ENCODE data around the gene PCDHAC1.

PCDHAC1 gene

DNA sequence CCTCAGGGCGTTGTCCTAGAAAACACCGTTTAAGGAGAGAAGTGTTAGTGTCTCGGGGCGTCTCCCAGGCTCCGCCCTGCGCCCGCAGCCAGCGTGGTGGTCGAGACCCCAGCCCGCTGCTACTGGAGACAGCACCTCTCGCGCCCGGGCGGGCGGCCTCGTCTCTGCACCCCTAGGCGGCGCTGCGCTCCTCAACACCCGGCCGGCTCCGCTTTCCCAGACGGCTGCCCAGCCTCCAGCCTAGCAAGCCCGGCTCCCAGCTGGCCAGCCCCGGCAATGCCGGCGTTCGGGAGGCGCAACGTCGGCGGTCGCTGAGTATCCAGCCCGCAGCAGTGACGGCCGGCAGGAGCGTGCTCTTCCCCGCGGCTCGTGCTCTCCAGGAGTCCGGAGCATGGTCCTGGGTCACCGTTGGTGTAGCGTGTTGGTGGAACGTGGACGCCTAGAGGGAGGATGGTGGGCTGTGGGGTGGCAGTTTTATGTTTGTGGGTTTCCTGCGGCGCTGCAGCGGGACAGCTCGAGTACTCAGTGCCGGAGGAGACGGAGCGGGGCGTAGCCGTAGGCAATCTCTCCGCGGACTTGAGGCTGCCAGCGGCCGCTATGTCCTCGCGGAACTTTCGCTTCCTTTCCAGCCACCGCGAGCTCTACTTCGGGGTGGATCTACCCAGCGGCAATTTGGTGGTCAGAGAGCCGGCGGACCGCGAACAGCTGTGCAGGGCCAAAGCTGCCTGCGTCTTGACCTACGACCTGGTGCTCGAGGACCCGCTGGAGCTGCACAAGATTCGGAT is 536 bp downstream of the PCDHAC1 start:
- Histone ChIP-seq H3K27me3 (ENCODE audit: control insufficient read depth in 1 of 2, insufficient read depth in 2 of 2, low read length in 2 of 2) (peaks cover 25 to 30% of the 10 kb centered on the region in 2 donors), H3K36me3 (ENCODE audit: control insufficient read depth in 2 of 2, insufficient read depth in 2 of 2, low read length in 2 of 2) (no peaks in the 10 kb centered on the region), H3K9ac (ENCODE audit: low read length in 2 of 2) (no peak overlapping the region), H3K4me1 (ENCODE audit: control insufficient read depth, insufficient read depth, low read length) (peaks cover 19% of the 10 kb centered on the region), H3K9me3 (ENCODE audit: control insufficient read depth in 2 of 2, low read length in 2 of 2) (no peaks in the 10 kb centered on the region), H3K4me3 (ENCODE audit: low read length in 2 of 2) (peak overlapping the region; percentile 73 to 75), H3K27ac (ENCODE audit: low read length) (no peak overlapping the region)

GRCh38 chr5:140927228-140927573 is 1.1 kb downstream of the PCDHAC1 start:
- Histone ChIP-seq H3K9ac (ENCODE audit: low read length in 2 of 2) (no peak overlapping the region), H3K9me3 (ENCODE audit: control insufficient read depth in 2 of 2, low read length in 2 of 2) (no peaks in the 10 kb centered on the region), H3K4me3 (ENCODE audit: low read length in 2 of 2) (peak overlapping the region; percentile 73 to 75), H3K27me3 (ENCODE audit: control insufficient read depth in 1 of 2, insufficient read depth in 2 of 2, low read length in 2 of 2) (peaks cover 25 to 30% of the 10 kb centered on the region in 2 donors), H3K27ac (ENCODE audit: low read length) (no peak overlapping the region), H3K36me3 (ENCODE audit: control insufficient read depth in 2 of 2, insufficient read depth in 2 of 2, low read length in 2 of 2) (no peaks in the 10 kb centered on the region), H3K4me1 (ENCODE audit: control insufficient read depth, insufficient read depth, low read length) (peaks cover 19% of the 10 kb centered on the region)

- H3K27ac ChIP-seq (ENCODE audit: low read length), result no peak overlapping the region
- H3K9ac ChIP-seq (ENCODE audit: low read length in 2 of 2), result no peak overlapping the region
- H3K9me3 ChIP-seq (ENCODE audit: control insufficient read depth in 2 of 2, low read length in 2 of 2), result peaks cover 0 to 2% of the 10 kb centered on the region in 2 donors
- H3K4me1 ChIP-seq (ENCODE audit: control insufficient read depth, insufficient read depth, low read length), result no peaks in the 10 kb centered on the region
- no peak overlapping the region for H3K4me3 ChIP-seq (ENCODE audit: low read length in 2 of 2)
- no peaks in the 10 kb centered on the region for H3K36me3 ChIP-seq (ENCODE audit: control insufficient read depth in 2 of 2, insufficient read depth in 2 of 2, low read length in 2 of 2)
- H3K27me3 ChIP-seq (ENCODE audit: control insufficient read depth in 1 of 2, insufficient read depth in 2 of 2, low read length in 2 of 2), result no peaks in the 10 kb centered on the region
Measured at GRCh38 chr5:140934964-140935606, 9.0 kb downstream of the PCDHAC1 start.

DNA sequence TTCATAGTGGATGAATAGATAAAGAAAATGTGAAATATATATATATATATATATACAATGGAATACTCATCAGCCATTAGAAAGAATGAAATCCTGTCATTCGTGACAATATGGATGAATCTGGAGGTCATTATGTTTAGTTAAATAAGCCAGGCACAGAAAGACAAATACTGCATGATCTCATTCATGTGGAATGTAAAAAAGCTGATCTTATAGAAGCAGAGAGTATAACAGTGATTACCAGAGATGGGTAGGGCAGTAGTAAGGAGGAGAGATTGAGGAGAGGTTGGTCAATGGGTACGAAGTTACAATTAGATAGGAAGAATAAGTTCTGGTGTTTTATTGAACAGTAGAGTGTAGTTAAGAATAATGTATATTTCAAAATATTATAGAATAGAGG is 20.5 kb downstream of the PCDHAC1 start:
- H3K27me3 ChIP-seq (ENCODE audit: control insufficient read depth in 1 of 2, insufficient read depth in 2 of 2, low read length in 2 of 2), result no peaks in the 10 kb centered on the region
- no peak overlapping the region for H3K27ac ChIP-seq (ENCODE audit: low read length)

GRCh38 chr5:140951636-140952035 is 25.5 kb downstream of the PCDHAC1 start:
- Histone ChIP-seq H3K27ac (ENCODE audit: low read length) (no peak overlapping the region), H3K27me3 (ENCODE audit: control insufficient read depth in 1 of 2, insufficient read depth in 2 of 2, low read length in 2 of 2) (no peaks in the 10 kb centered on the region), H3K4me1 (ENCODE audit: control insufficient read depth, insufficient read depth, low read length) (no peaks in the 10 kb centered on the region), H3K9ac (ENCODE audit: low read length in 2 of 2) (no peak overlapping the region), H3K36me3 (ENCODE audit: control insufficient read depth in 2 of 2, insufficient read depth in 2 of 2, low read length in 2 of 2) (no peaks in the 10 kb centered on the region), H3K9me3 (ENCODE audit: control insufficient read depth in 2 of 2, low read length in 2 of 2) (no peaks in the 10 kb centered on the region), H3K4me3 (ENCODE audit: low read length in 2 of 2) (no peak overlapping the region)

More for the DNA sequence above, 20.5 kb downstream of the PCDHAC1 start:
- Histone ChIP-seq H3K9me3 (ENCODE audit: control insufficient read depth in 2 of 2, low read length in 2 of 2) (peaks cover 0 to 5% of the 10 kb centered on the region in 2 donors), H3K4me1 (ENCODE audit: control insufficient read depth, insufficient read depth, low read length) (no peaks in the 10 kb centered on the region), H3K4me3 (ENCODE audit: low read length in 2 of 2) (no peak overlapping the region), H3K9ac (ENCODE audit: low read length in 2 of 2) (no peak overlapping the region), H3K36me3 (ENCODE audit: control insufficient read depth in 2 of 2, insufficient read depth in 2 of 2, low read length in 2 of 2) (no peaks in the 10 kb centered on the region)

- no peak overlapping the region for H3K4me3 ChIP-seq (ENCODE audit: low read length in 2 of 2)
- no peaks in the 10 kb centered on the region for H3K36me3 ChIP-seq (ENCODE audit: control insufficient read depth in 2 of 2, insufficient read depth in 2 of 2, low read length in 2 of 2)
- no peaks in the 10 kb centered on the region for H3K27me3 ChIP-seq (ENCODE audit: control insufficient read depth in 1 of 2, insufficient read depth in 2 of 2, low read length in 2 of 2)
- no peaks in the 10 kb centered on the region for H3K4me1 ChIP-seq (ENCODE audit: control insufficient read depth, insufficient read depth, low read length)
- H3K9ac ChIP-seq (ENCODE audit: low read length in 2 of 2), result no peak overlapping the region
- no peak overlapping the region for H3K27ac ChIP-seq (ENCODE audit: low read length)
- no peaks in the 10 kb centered on the region for H3K9me3 ChIP-seq (ENCODE audit: control insufficient read depth in 2 of 2, low read length in 2 of 2)
Measured at GRCh38 chr5:140953234-140953633, 27.1 kb downstream of the PCDHAC1 start.

- Histone ChIP-seq H3K9ac (ENCODE audit: low read length in 2 of 2) (no peak overlapping the region), H3K27ac (ENCODE audit: low read length) (no peak overlapping the region), H3K4me1 (ENCODE audit: control insufficient read depth, insufficient read depth, low read length) (peaks cover 14% of the 10 kb centered on the region), H3K36me3 (ENCODE audit: control insufficient read depth in 2 of 2, insufficient read depth in 2 of 2, low read length in 2 of 2) (no peaks in the 10 kb centered on the region), H3K4me3 (ENCODE audit: low read length in 2 of 2) (no peak overlapping the region), H3K27me3 (ENCODE audit: control insufficient read depth in 1 of 2, insufficient read depth in 2 of 2, low read length in 2 of 2) (peaks cover 4 to 7% of the 10 kb centered on the region in 2 donors), H3K9me3 (ENCODE audit: control insufficient read depth in 2 of 2, low read length in 2 of 2) (no peaks in the 10 kb centered on the region)
Measured at GRCh38 chr5:140962190-140962589, 36.1 kb downstream of the PCDHAC1 start.

DNA sequence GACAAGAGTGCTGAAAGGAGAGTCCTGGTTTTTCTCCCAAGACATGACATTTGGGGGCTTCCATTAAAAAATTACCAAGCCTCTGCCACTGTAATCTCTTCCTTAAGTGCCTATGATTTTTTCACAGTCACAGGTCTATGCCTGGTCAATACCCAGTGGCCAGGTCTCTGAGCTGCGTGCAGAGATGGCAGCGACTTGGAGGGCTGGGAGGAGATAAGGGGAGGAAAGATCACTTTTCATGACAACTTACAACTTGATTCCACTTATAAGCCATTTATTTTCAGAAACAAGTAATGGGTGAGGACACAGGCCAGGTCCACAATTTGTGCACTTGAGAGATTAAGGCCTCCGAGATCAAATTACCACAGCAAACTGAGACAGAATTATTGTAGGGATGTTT is 38.3 kb downstream of the PCDHAC1 start:
- Histone ChIP-seq H3K9me3 (ENCODE audit: control insufficient read depth in 2 of 2, low read length in 2 of 2) (no peaks in the 10 kb centered on the region), H3K9ac (ENCODE audit: low read length in 2 of 2) (no peak overlapping the region), H3K36me3 (ENCODE audit: control insufficient read depth in 2 of 2, insufficient read depth in 2 of 2, low read length in 2 of 2) (no peaks in the 10 kb centered on the region), H3K27me3 (ENCODE audit: control insufficient read depth in 1 of 2, insufficient read depth in 2 of 2, low read length in 2 of 2) (peaks cover 6 to 7% of the 10 kb centered on the region in 2 donors), H3K4me1 (ENCODE audit: control insufficient read depth, insufficient read depth, low read length) (peaks cover 17% of the 10 kb centered on the region), H3K27ac (ENCODE audit: low read length) (no peak overlapping the region), H3K4me3 (ENCODE audit: low read length in 2 of 2) (no peak overlapping the region)

DNA sequence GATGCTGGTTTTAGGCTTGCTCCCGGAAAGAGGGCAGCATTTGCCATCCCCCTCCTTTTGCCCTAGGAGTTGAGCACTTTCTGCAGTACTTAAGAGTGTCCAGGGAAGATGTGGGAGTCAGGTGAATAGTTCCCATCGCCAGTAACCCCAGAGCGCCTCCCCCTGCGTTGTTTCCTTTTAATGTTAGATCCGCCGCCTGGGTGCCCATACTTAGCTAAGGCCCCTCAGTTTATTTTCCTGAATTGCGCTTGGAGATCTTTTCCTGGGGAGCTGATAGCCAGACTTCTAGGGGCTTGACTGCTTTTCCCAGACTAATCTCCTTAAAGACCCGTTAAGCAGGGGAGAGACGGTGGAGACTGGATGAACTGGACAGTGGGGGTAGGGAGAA is 39.8 kb downstream of the PCDHAC1 start:
- Histone ChIP-seq H3K27me3 (ENCODE audit: control insufficient read depth in 1 of 2, insufficient read depth in 2 of 2, low read length in 2 of 2) (peaks cover 5 to 6% of the 10 kb centered on the region in 2 donors), H3K4me1 (ENCODE audit: control insufficient read depth, insufficient read depth, low read length) (peaks cover 17% of the 10 kb centered on the region), H3K9me3 (ENCODE audit: control insufficient read depth in 2 of 2, low read length in 2 of 2) (no peaks in the 10 kb centered on the region), H3K9ac (ENCODE audit: low read length in 2 of 2) (peak overlapping the region; percentile 56 to 60), H3K36me3 (ENCODE audit: control insufficient read depth in 2 of 2, insufficient read depth in 2 of 2, low read length in 2 of 2) (no peaks in the 10 kb centered on the region), H3K27ac (ENCODE audit: low read length) (no peak overlapping the region), H3K4me3 (ENCODE audit: low read length in 2 of 2) (peak overlapping the region; percentile 82 to 83)

DNA sequence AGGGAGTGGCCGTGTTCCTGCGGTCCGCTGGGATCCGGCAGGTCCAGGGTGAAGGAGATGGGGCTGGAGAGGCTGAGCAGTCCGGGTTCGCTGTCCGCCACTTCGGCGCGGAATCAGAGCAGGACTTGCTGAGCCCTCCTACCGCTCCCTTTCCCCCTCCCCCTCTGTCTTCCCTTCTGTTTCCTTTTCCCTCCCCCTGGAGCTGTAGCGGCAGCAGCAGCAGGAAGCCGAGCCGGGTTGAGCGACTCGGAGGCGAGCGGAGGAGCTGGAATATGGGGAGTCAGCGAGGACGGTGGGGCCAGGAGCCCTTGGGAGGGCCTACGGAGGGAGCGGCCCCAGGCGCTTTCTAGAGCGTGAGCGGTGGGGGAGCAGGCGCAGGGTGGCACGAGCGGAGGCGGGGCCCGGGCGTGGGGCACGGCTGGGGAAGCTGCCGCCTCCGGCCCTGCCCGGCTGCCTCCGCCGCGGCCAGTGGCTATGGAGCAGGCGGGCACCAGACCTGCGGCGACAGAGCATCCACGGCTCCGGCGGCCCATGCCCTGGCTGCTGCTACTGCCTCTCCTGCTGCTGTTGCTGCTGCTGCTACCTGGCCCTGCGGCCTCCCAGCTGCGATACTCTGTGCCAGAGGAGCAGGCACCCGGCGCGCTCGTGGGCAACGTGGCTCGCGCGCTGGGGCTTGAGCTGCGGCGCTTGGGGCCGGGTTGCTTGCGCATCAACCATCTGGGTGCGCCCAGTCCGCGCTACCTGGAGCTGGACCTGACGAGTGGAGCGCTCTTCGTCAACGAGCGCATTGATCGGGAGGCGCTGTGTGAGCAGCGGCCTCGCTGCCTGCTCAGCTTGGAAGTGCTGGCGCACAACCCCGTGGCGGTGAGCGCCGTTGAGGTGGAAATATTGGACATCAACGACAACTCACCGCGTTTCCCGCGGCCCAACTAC is 40.5 kb downstream of the PCDHAC1 start, which contains the start of gene PCDHAC2:
Gene PCDHAC2 (plus strand): TSS at position 184 of the 933 bp plus-strand sequence. CDS start 291 bp downstream, at position 475.
- no peak within 1 kb of the TSS for H3K27ac ChIP-seq (ENCODE audit: low read length)
- H3K36me3 ChIP-seq (ENCODE audit: control insufficient read depth in 2 of 2, insufficient read depth in 2 of 2, low read length in 2 of 2), result no peaks in the 10 kb centered on the region
- H3K27me3 ChIP-seq (ENCODE audit: control insufficient read depth in 1 of 2, insufficient read depth in 2 of 2, low read length in 2 of 2), result peaks cover 5 to 6% of the 10 kb centered on the region in 2 donors
- H3K9ac ChIP-seq (ENCODE audit: low read length in 2 of 2), result peak within 1 kb of the TSS; percentile 56 to 60
- peak within 1 kb of the TSS; percentile 82 to 83 for H3K4me3 ChIP-seq (ENCODE audit: low read length in 2 of 2)
- no peaks in the 10 kb centered on the region for H3K9me3 ChIP-seq (ENCODE audit: control insufficient read depth in 2 of 2, low read length in 2 of 2)
- H3K4me1 ChIP-seq (ENCODE audit: control insufficient read depth, insufficient read depth, low read length), result peaks cover 17% of the 10 kb centered on the region
